BE2C (cell line): Measurements from ENCODE around the gene ITGA8.

Source experiments
- DNase-seq: peaks from one replicate; pipeline ENCODE4 v3.0.0-alpha.2; 2020
- H3K27me3 ChIP-seq: fragments of 250-450 bp; sonication (Bioruptor Pico); 2 replicates; pipeline ENCODE4 v1.5.1; 2020; ENCODE audit warnings: mild to moderate bottlenecking
- H3K36me3 ChIP-seq: fragments of 250-450 bp; sonication (Bioruptor Pico); 2 replicates; pipeline ENCODE4 v1.5.1; 2020; ENCODE audit warnings: mild to moderate bottlenecking
- H3K4me1 ChIP-seq: fragments of 250-450 bp; sonication (Bioruptor Pico); 2 replicates; pipeline ENCODE4 v1.5.1; 2020
- H3K4me3 ChIP-seq: 2 replicates; pipeline ENCODE4 v1.5.1; 2011; ENCODE audit warnings: low read depth, low read length
- H3K9me3 ChIP-seq: fragments of 250-450 bp; sonication (Bioruptor Pico); 2 replicates; pipeline ENCODE4 v1.5.1; 2020
- CTCF ChIP-seq: IDR thresholded peaks from 2 replicates; pipeline ENCODE4 v1.5.1; 2012; ENCODE audit warnings: mild to moderate bottlenecking, low read depth, low read length

Gene ITGA8

GRCh38 chr10:15505329-15505728, 214.4 kb downstream of the ITGA8 start:
- Histone ChIP-seq H3K9me3 (no peaks in the 10 kb centered on the region), H3K27me3 (no peaks in the 10 kb centered on the region), H3K4me1 (no peaks in the 10 kb centered on the region), H3K36me3 (no peaks in the 10 kb centered on the region), H3K4me3 (no peak overlapping the region)
- no peak for DNase-seq
- no peak for TF ChIP-seq CTCF

- Histone ChIP-seq H3K4me3 (no peak overlapping the region), H3K27me3 (no peaks in the 10 kb centered on the region), H3K9me3 (no peaks in the 10 kb centered on the region), H3K36me3 (no peaks in the 10 kb centered on the region), H3K4me1 (no peaks in the 10 kb centered on the region)
- no peak for TF ChIP-seq CTCF
- no peak for DNase-seq
These were observed 215.5 kb downstream of the ITGA8 start for GRCh38 chr10:15504101-15504840.

- Histone ChIP-seq H3K36me3 (no peaks in the 10 kb centered on the region), H3K4me3 (no peak overlapping the region), H3K27me3 (no peaks in the 10 kb centered on the region), H3K4me1 (no peaks in the 10 kb centered on the region), H3K9me3 (no peaks in the 10 kb centered on the region)
- no peak for TF ChIP-seq CTCF
- DNase-seq, result no peak
These were observed 224.7 kb downstream of the ITGA8 start for GRCh38 chr10:15494850-15495506.

GRCh38 chr10:15491856-15492642, 227.7 kb downstream of the ITGA8 start:
- no peak for DNase-seq
- no peak for TF ChIP-seq CTCF
- no peaks in the 10 kb centered on the region for H3K4me1 ChIP-seq
- H3K9me3 ChIP-seq, result no peaks in the 10 kb centered on the region
- no peak overlapping the region for H3K4me3 ChIP-seq
- no peaks in the 10 kb centered on the region for H3K27me3 ChIP-seq
- H3K36me3 ChIP-seq, result no peaks in the 10 kb centered on the region

- no peak overlapping the region for H3K4me3 ChIP-seq
- H3K36me3 ChIP-seq, result no peaks in the 10 kb centered on the region
- H3K27me3 ChIP-seq, result no peaks in the 10 kb centered on the region
- TF ChIP-seq CTCF, result no peak
- no peak for DNase-seq
- H3K4me1 ChIP-seq, result no peaks in the 10 kb centered on the region
- H3K9me3 ChIP-seq, result no peaks in the 10 kb centered on the region
These were observed 230.3 kb downstream of the ITGA8 start for GRCh38 chr10:15489431-15489830.
